NCI-H1417 (cell line): Measurements from ENCODE around the gene CELF4.
A peak's percentile ranks its signal among the peaks of the same experiment; 100 is the strongest.

ENCODE experiments used
- DNase-seq, 3 experiments: peaks; one replicate each; lab custom pipeline; 2025; lab: John Stamatoyannopoulos, UW

Gene CELF4

GRCh38 chr18:37572736-37573135 lies 7.1 kb upstream of the CELF4 start:
- no peak for DNase-seq

GRCh38 chr18:37571266-37571665 lies 5.7 kb upstream of the CELF4 start:
- no peak for DNase-seq

- DNase-seq = peak in 1 of 3 experiments; percentile 37
Observed at GRCh38 chr18:37570336-37570930, 4.8 kb upstream of the CELF4 start.

- DNase-seq = peak in 1 of 3 experiments; percentile 47
Observed at GRCh38 chr18:37568671-37569070, 3.1 kb upstream of the CELF4 start.

DNA sequence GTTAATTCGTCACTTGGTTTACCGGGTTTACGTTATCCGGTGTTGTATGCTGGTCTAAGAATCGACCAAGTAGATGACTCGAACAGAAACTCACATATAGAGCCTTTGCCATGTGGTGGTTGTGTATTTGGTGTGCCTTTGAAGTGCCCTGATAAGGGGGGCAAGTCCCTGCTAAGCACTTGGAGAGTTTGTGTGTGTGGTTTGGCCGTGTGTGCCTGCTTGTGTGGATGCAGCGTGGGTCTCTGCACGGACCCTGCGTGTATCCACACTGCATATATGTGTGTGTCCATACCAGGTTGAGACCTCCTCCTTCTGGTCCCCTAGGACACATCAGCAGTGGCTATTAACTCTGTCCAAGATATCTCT lies 2.4 kb upstream of the CELF4 start:
- peak in 2 of 3 experiments; percentile 75 to 79 for DNase-seq

- peak; percentile 35 to 83 (median 82) for DNase-seq
Observed at GRCh38 chr18:37567061-37567993, 1.7 kb upstream of the CELF4 start.

DNA sequence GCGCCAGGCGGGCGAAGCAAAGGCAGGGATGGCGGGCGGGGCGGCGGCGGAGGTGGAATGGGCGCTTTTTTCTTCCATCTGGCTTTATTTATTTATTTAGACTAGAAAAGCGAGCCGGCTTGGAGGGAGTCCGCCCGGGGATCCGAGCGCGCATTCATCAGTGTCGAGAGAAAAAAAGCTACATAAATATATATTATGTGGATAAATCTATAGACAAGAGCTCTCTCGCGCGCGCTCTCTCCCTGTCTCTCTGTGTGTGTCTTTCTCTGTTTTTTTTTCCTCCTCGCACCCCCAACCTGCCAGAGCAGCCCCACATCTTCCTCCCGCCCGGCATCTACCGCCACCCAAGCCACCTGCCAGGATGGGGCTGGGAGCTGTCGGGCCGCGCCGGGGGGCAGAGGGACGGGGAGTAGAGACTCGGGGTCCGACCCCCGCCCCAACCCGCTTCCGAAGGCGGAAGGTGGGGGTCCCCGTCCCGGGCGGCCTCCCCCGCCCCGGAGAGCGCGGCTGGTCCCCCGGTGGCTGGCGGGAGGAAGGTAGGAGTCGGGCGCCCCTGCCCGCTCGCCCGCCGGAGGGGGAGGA lies 972 bp upstream of the CELF4 start:
- DNase-seq = peak in 2 of 3 experiments; percentile 93 to 96

- DNase-seq = peak; percentile 87 to 98 (median 93)
Observed at GRCh38 chr18:37565977-37566478, 430 bp upstream of the CELF4 start.

DNA sequence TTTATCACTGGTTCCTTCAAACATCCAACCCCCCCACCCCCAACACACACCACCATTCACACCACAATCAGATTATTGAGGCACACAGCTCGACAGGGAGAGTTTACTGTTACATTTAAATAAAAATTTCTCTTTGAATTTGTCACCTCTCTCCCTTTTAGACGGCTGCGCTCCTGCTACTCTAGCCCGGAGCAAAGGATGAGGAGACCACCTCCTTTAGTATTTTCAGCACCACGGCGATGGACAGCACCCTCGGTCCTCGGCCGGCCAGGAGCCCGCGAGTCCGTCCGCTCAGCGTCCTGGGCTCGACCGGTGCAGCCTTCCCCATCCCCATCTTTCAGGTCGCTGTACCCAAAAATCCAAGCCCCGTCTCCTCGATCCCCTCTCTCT lies 892 bp downstream of the CELF4 start:
- DNase-seq = no peak

DNA sequence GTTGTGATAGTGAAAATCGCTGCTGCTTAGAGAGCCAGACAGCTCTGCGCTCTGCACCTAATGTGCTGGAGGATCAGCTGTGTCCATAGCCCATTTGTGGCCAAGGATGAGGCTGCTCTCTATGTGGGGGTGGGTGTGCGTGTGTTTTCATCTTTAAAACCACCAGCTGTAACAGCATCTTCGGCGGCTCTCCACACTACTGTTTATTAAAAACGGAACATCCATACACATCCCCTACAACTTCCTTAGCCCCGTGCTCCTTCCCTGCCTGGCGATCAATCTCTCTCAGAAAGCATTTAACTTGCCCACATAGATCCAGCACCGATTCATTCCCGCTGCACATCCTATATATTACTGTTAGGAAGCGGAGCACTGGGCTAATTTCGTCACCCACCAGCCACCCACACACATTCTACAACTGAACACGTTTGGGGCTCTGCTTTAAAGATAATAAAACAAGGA lies 1.6 kb downstream of the CELF4 start:
- peak; percentile 42 to 86 (median 73) for DNase-seq

DNA sequence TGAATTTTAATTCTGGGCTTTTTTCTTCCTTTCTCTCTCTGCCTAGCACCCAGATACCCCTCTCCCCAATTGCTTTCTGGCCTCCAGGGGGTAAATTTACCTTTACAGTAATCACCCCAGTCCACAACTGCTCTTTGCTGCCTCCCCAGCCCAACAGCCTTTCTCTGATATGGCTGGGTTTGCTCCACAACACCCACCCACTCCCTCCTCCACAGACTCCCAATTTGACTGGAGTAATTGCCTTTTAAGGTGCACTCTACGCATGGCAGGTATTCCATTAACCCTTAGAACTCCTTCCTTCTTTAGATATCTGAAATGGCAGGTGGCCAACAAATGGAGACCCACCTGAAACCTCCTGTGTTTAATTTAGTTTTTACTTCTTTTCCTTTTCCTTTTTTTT lies 3.6 kb downstream of the CELF4 start:
- peak in 1 of 3 experiments; percentile 11 for DNase-seq

DNA sequence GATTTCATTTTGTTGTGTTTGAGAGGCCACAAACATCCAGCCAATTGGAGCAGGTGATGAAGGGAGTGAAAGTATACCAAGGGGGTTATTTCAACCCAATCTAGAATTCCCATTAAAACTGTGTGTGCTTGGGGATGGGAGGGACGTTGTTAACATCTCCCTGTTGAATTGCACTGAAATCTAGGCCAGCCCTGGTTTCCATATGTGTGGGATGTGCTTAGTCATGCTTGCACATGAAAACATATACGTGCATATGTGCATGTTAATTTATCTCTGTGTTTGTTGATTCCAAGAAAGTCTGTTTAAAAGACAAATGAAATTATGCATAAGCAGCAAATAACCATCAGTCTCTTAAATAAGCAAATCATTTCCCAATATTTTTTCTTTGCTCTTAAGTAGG lies 5.6 kb downstream of the CELF4 start:
- no peak for DNase-seq

GRCh38 chr18:37559194-37559593 lies 6.4 kb downstream of the CELF4 start:
- no peak for DNase-seq

DNA sequence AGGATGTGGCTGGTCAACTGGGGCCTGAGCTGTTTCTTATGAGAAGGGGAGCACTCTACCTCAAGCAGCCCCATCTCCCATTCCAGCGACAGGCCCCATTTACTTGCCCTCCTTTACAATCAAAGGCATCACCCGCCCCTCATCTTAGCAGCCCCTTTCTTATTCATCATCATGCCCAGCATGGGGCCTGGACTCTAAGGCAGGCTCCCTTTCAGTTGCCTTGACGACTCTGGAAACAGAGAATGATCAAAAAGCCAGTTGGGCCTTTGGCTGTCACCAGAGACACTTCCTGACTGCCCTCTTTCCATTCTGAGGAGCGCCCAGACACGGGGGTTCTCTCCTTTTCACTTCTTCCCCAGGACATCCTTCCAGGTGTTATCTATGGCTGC lies 11.2 kb downstream of the CELF4 start:
- peak in 1 of 3 experiments; percentile 14 for DNase-seq

- DNase-seq = no peak
Observed at GRCh38 chr18:37553633-37554398, 11.8 kb downstream of the CELF4 start.

DNA sequence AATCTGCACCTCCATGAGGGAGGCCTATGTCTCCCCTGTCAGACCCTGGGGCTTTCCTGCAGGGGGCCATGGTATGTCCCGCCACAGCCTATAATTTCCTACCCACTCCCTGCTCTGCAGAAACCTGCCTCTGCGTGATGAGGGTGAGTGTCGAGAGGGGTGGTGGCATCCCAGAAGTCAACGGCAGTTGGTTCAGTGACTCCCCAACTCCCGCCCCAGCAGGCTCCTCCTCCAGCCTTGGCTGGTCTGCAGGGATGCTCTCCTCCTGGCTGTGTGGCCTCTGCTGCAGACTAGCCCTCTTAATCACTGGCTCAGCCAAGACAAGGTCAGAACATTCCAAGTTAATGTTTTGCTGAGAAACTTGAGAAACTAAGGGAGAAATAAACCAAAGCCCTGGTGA lies 13.3 kb downstream of the CELF4 start:
- no peak for DNase-seq

DNA sequence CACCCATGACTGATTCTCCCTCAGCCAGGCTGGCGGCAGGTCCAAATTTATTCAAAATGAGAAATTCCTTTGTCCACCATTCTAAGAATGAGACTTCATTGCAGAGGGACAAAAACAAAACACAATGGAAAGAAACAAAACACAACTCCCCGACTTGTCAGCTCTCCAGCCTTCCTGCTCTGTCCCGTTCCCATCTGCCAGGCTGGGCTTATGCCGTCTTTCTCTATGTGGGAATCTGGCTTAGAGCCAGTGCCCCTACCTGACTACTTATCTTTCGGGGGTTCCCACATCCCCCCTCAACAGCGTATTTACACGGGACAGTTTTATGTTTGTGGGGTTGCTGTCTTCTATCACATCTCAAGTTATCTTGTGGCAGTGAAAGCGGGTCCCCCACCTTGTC lies 13.8 kb downstream of the CELF4 start:
- no peak for DNase-seq

- no peak for DNase-seq
Observed at GRCh38 chr18:37551249-37551648, 14.3 kb downstream of the CELF4 start.

GRCh38 chr18:37550118-37550875 lies 15.3 kb downstream of the CELF4 start:
- DNase-seq = no peak

DNA sequence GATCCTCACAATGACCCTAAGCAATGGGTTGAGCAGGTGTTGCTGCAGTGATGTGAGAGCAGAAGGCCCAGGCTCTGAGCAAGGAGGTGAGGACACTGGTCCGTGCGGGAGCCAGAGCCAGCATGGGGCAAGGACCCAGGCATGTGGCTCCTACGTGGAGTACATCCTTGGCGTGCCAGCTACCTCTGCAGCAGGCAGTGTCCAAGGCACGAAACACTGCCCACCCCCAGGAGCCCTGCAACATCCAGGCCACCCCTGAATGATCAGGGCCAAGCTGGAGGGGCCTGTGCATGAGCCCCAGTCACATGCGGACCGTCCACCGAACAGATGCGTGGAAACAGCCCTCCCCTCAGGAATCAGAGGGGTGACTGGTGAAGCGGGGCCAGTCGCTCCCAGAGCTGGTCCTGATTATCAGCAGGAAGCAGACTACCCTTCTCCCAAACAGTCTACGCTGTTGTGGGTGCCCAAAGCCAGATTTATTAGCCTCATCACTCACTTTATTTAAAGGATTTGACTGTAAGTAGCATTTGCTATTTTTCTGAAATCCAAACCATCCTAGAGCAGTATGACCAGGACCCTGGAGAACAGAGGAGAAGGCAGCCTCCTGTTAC lies 16.8 kb downstream of the CELF4 start:
- no peak for DNase-seq
